GM21367 (cell line): ENCODE data around the gene OR6B3.
"Not testable (repeated sequence)": the region's sequence is repeated elsewhere in the genome, so short reads cannot be mapped to it uniquely, and the experiment has no call there.

ENCODE experiments used
- ATAC-seq: cut with Tn5 transposase; IDR thresholded peaks from one replicate; pipeline ENCODE4 v1.9.1; 2021; ENCODE audit not compliant: unreplicated experiment

OR6B3 gene

GRCh38 chr2:240045098-240045497, 8.2 kb downstream of the OR6B3 start:
- no peak for ATAC-seq

- not testable (repeated sequence) for ATAC-seq
These were observed 9.2 kb downstream of the OR6B3 start for GRCh38 chr2:240044096-240044495.

GRCh38 chr2:240043279-240043989, 9.9 kb downstream of the OR6B3 start:
- no peak for ATAC-seq

- ATAC-seq = no peak
These were observed 10.6 kb downstream of the OR6B3 start for GRCh38 chr2:240042740-240043139.

GRCh38 chr2:240041363-240041762, 12.0 kb downstream of the OR6B3 start:
- no peak for ATAC-seq

GRCh38 chr2:240037358-240037757, 16.0 kb downstream of the OR6B3 start:
- ATAC-seq = no peak

GRCh38 chr2:240033330-240033678, 20.0 kb downstream of the OR6B3 start:
- no peak for ATAC-seq

- no peak for ATAC-seq
These were observed 20.7 kb downstream of the OR6B3 start for GRCh38 chr2:240032406-240033329.

GRCh38 chr2:240030379-240031094, 22.8 kb downstream of the OR6B3 start, which contains the start of gene OR6B2:
Gene OR6B2 (minus strand): TSS chr2:240030429. CDS start chr2:240030429, 0 bp downstream.
- ATAC-seq = no peak

- no peak for ATAC-seq
These were observed 28.6 kb downstream of the OR6B3 start for GRCh38 chr2:240024766-240025165.

GRCh38 chr2:240023792-240024191, 29.5 kb downstream of the OR6B3 start:
- ATAC-seq = no peak

- ATAC-seq = no peak
These were observed 31.7 kb downstream of the OR6B3 start for GRCh38 chr2:240021488-240022104.

GRCh38 chr2:240018071-240018750, 35.1 kb downstream of the OR6B3 start:
- no peak for ATAC-seq

- ATAC-seq = no peak
These were observed 39.0 kb downstream of the OR6B3 start for GRCh38 chr2:240014327-240014726.

GRCh38 chr2:240013343-240013742, 40.0 kb downstream of the OR6B3 start:
- no peak for ATAC-seq

- no peak for ATAC-seq
These were observed 50.3 kb downstream of the OR6B3 start for GRCh38 chr2:240002983-240003382.

GRCh38 chr2:240000671-240001070, 52.6 kb downstream of the OR6B3 start:
- no peak for ATAC-seq

- no peak for ATAC-seq
These were observed 55.5 kb downstream of the OR6B3 start for GRCh38 chr2:239997686-239998409.
